GM23338 (cell line): ENCODE results near the gene OAT. TPM values are rescaled to one million over a fixed set of nuclear protein-coding genes. Genes with fewer than 3 reads are reported as not detected.
A peak's percentile ranks its signal among the peaks of the same experiment; 100 is the strongest.

Experiments
- ATAC-seq: fragments of 200-7000 bp; cut with Tn5 transposase; 3 replicates; pipeline ENCODE4 v1.9.1; 2020
- DNase-seq: peaks from one replicate; pipeline ENCODE4 v3.0.0-alpha.2; 2015; ENCODE audit warnings: low spot score
- H2AFZ ChIP-seq: fragments of 200-600 bp; sonication (generic); 2 replicates; pipeline ENCODE4 v1.8.0; 2016; ENCODE audit warnings: antibody characterized with exemption, mild to moderate bottlenecking, moderate library complexity
- H3F3A ChIP-seq: fragments of 200-600 bp; sonication (generic); replicated peaks from 2 replicates; pipeline ENCODE4 v1.8.0; 2017; ENCODE audit warnings: antibody characterized with exemption, mixed run types, low read depth
- H3K27ac ChIP-seq: fragments of 200-600 bp; sonication (generic); 2 replicates; pipeline ENCODE4 v1.6.1; 2016; ENCODE audit warnings: low read depth
- H3K27me3 ChIP-seq: fragments of 200-600 bp; sonication (generic); 2 replicates; pipeline ENCODE4 v1.8.0; 2016; ENCODE audit warnings: mild to moderate bottlenecking, mixed run types, moderate library complexity; ENCODE audit not compliant: insufficient read depth
- H3K36me3 ChIP-seq: fragments of 200-600 bp; sonication (generic); 2 replicates; pipeline ENCODE4 v1.8.0; 2016; ENCODE audit warnings: mild to moderate bottlenecking; ENCODE audit not compliant: insufficient read depth
- H3K4me1 ChIP-seq: fragments of 200-600 bp; sonication (generic); 2 replicates; pipeline ENCODE4 v1.8.0; 2016; ENCODE audit warnings: mild to moderate bottlenecking, moderate library complexity; ENCODE audit not compliant: insufficient read depth
- H3K4me2 ChIP-seq: fragments of 200-600 bp; sonication (generic); 2 replicates; pipeline ENCODE4 v1.7.1; 2017; ENCODE audit warnings: mixed run types
- H3K4me3 ChIP-seq: fragments of 200-600 bp; sonication (generic); 2 replicates; pipeline ENCODE4 v1.6.1; 2016; ENCODE audit warnings: mixed run types
- H3K79me2 ChIP-seq: fragments of 200-600 bp; sonication (generic); replicated peaks from 2 replicates; pipeline ENCODE4 v1.8.0; 2017; ENCODE audit warnings: mild to moderate bottlenecking; ENCODE audit not compliant: insufficient read depth
- H3K9me2 ChIP-seq: fragments of 200-600 bp; sonication (generic); 2 replicates; pipeline ENCODE4 v1.8.0; 2017; ENCODE audit not compliant: insufficient read depth
- H4K20me1 ChIP-seq: fragments of 200-600 bp; sonication (generic); replicated peaks from 2 replicates; pipeline ENCODE4 v1.8.0; 2017; ENCODE audit warnings: mild to moderate bottlenecking; ENCODE audit not compliant: insufficient read depth
- H3K27ac Mint-ChIP-seq: 2 replicates; pipeline ENCODE4 v1.8.0; 2020; ENCODE audit warnings: inconsistent platforms, mild to moderate bottlenecking, moderate library complexity, mixed read lengths
- H3K27me3 Mint-ChIP-seq: 3 replicates; pipeline ENCODE4 v1.8.0; 2022; ENCODE audit warnings: low read depth, mild to moderate bottlenecking, moderate library complexity, mixed read lengths, inconsistent platforms; ENCODE audit not compliant: insufficient read depth, poor library complexity
- H3K36me3 Mint-ChIP-seq: 3 replicates; pipeline ENCODE4 v1.8.0; 2021; ENCODE audit warnings: low read depth, mild to moderate bottlenecking, inconsistent platforms, moderate library complexity, mixed read lengths
- H3K4me1 Mint-ChIP-seq: 3 replicates; pipeline ENCODE4 v1.8.0; 2020; ENCODE audit warnings: mild to moderate bottlenecking, inconsistent platforms, mixed read lengths
- H3K4me3 Mint-ChIP-seq: 3 replicates; pipeline ENCODE4 v1.8.0; 2021; ENCODE audit warnings: moderate library complexity, mild to moderate bottlenecking, inconsistent platforms, mixed read lengths
- H3K9me3 Mint-ChIP-seq: 3 replicates; pipeline ENCODE4 v1.8.0; 2020; ENCODE audit warnings: moderate library complexity, mild to moderate bottlenecking, inconsistent platforms, mixed read lengths
- CREB1 ChIP-seq: fragments of 250-450 bp; sonication (Bioruptor Pico); IDR thresholded peaks from 2 replicates; pipeline ENCODE4 v1.5.0; 2020; ENCODE audit warnings: low read depth, mild to moderate bottlenecking, moderate library complexity
- CTCF ChIP-seq, 2 experiments: fragments of 200-600 bp in 1 of 2; sonication (generic) in 1 of 2; conservative IDR thresholded peaks; 2 replicates each; pipeline versions ENCODE4 v1.5.1 to v1.6.1; 2016 to 2017; ENCODE audit warnings: antibody characterized with exemption in 2 of 2, low read depth in 2 of 2, mild to moderate bottlenecking in 2 of 2, moderate library complexity in 1 of 2
- EZH2 ChIP-seq: fragments of 200-600 bp; sonication (generic); IDR thresholded peaks from one replicate; pipeline ENCODE4 v1.8.0; 2017; ENCODE audit warnings: antibody characterized with exemption, mild to moderate bottlenecking, low read depth; ENCODE audit not compliant: unreplicated experiment
- JUNB ChIP-seq: IDR thresholded peaks from one replicate; pipeline ENCODE4 v1.6.1; 2016; ENCODE audit warnings: antibody characterized with exemption; ENCODE audit not compliant: unreplicated experiment
- NANOG ChIP-seq: IDR thresholded peaks from 2 replicates; pipeline ENCODE4 v1.6.1; 2016; ENCODE audit warnings: antibody characterized with exemption, borderline replicate concordance
- POLR2AphosphoS5 ChIP-seq: IDR thresholded peaks from 2 replicates; pipeline ENCODE4 v1.6.1; 2016; ENCODE audit warnings: antibody characterized with exemption, low read depth
- REST ChIP-seq: IDR thresholded peaks from one replicate; pipeline ENCODE4 v1.6.1; 2018; ENCODE audit warnings: antibody characterized with exemption; ENCODE audit not compliant: unreplicated experiment
- STAT1 ChIP-seq: IDR thresholded peaks from one replicate; pipeline ENCODE4 v1.6.1; 2016; ENCODE audit warnings: antibody characterized with exemption; ENCODE audit not compliant: unreplicated experiment
- ZNF114 ChIP-seq: fragments of 250-450 bp; sonication (Bioruptor Pico); IDR thresholded peaks from 2 replicates; pipeline ENCODE4 v1.5.0; 2020; ENCODE audit warnings: mild to moderate bottlenecking, moderate library complexity
- ZNF331 ChIP-seq: fragments of 250-450 bp; sonication (Bioruptor Pico); IDR thresholded peaks from 2 replicates; pipeline ENCODE4 v1.5.0; 2020; ENCODE audit warnings: low read depth, mild to moderate bottlenecking, moderate library complexity
- ZNF462 ChIP-seq: fragments of 250-450 bp; sonication (Bioruptor Pico); IDR thresholded peaks from 2 replicates; pipeline ENCODE4 v1.5.0; 2020; ENCODE audit warnings: mild to moderate bottlenecking, moderate library complexity
- polyA plus RNA-seq: library from polyadenylated mRNA; unstranded; fragments of >200 nt; fragmentation: Nextera tagmentation; extraction: Ambion mirVana; gene quantifications from 2 replicates; pipeline ENCODE4 v1.2.1, GENCODE V29; 2016
- total RNA-seq: library from RNA; depleted of rRNA; stranded (reverse); fragments of >200 nt; shearing (Covaris generic); gene quantifications from 2 replicates; pipeline ENCODE4 v1.2.3, GENCODE V29; 2014

OAT gene
- total and polyA plus RNA-seq, 2 experiments from 2014 or later = 131 to 139 TPM

- no peaks in the 10 kb centered on the region for H3K9me3 Mint-ChIP-seq
- no peak for TF ChIP-seq JUNB
- TF ChIP-seq CTCF (conservative IDR thresholded peaks at IDR 0.05; ENCODE audit: low read depth in 2 of 2) = peak in 1 of 2 experiments; percentile 32; a peak in 1 of 4 replicates
- no peak for TF ChIP-seq REST
- Histone ChIP-seq H3K36me3 (no peaks in the 10 kb centered on the region), H3K9me2 (no peaks in the 10 kb centered on the region), H3K4me1 (no peaks in the 10 kb centered on the region), H2AFZ (no peak overlapping the region), H3F3A (no peaks in the 10 kb centered on the region), H3K27ac (no peak overlapping the region), H3K4me2 (no peak overlapping the region), H4K20me1 (no peaks in the 10 kb centered on the region), H3K79me2 (no peaks in the 10 kb centered on the region), H3K4me3 (no peak overlapping the region), H3K27me3 (peaks cover 6% of the 10 kb centered on the region; the same call in 1 of the 2 replicates)
- H3K36me3 Mint-ChIP-seq = no peaks in the 10 kb centered on the region
- H3K27me3 Mint-ChIP-seq = peaks cover 9% of the 10 kb centered on the region
- ATAC-seq (no peak), DNase-seq (no peak)
- no peak overlapping the region; the same call in 1 of the 2 replicates for H3K27ac Mint-ChIP-seq
- H3K4me3 Mint-ChIP-seq = no peak overlapping the region
- H3K4me1 Mint-ChIP-seq = peaks cover 4% of the 10 kb centered on the region; the same call in 1 of the 3 replicates
These were observed 34.6 kb downstream of the OAT start for GRCh38 chr10:124384172-124384571.

GRCh38 chr10:124383496-124383895, 35.2 kb downstream of the OAT start:
- Histone ChIP-seq H3F3A (no peaks in the 10 kb centered on the region), H3K27me3 (peaks cover 4% of the 10 kb centered on the region; the same call in 1 of the 2 replicates), H3K79me2 (no peaks in the 10 kb centered on the region), H4K20me1 (no peaks in the 10 kb centered on the region), H3K4me1 (no peaks in the 10 kb centered on the region), H3K36me3 (no peaks in the 10 kb centered on the region), H3K4me3 (no peak overlapping the region), H3K4me2 (no peak overlapping the region), H3K9me2 (no peaks in the 10 kb centered on the region), H2AFZ (no peak overlapping the region), H3K27ac (no peak overlapping the region)
- no peak overlapping the region for H3K27ac Mint-ChIP-seq
- peaks cover 13% of the 10 kb centered on the region for H3K27me3 Mint-ChIP-seq
- no peak for DNase-seq
- no peak overlapping the region for H3K4me3 Mint-ChIP-seq
- H3K9me3 Mint-ChIP-seq = no peaks in the 10 kb centered on the region
- H3K4me1 Mint-ChIP-seq = peaks cover 7% of the 10 kb centered on the region; the same call in 2 of the 3 replicates
- no peaks in the 10 kb centered on the region for H3K36me3 Mint-ChIP-seq
- ATAC-seq = no peak
- no peak for TF ChIP-seq ZNF331
- TF ChIP-seq ZNF114 (CRISPR knock-in tag) = no peak
- TF ChIP-seq ZNF462 (CRISPR knock-in tag) = no peak
- TF ChIP-seq NANOG = no peak
- TF ChIP-seq POLR2AphosphoS5 = no peak
- TF ChIP-seq JUNB = no peak
- TF ChIP-seq CREB1 (CRISPR knock-in tag) = no peak
- no peak for TF ChIP-seq STAT1
- no peak for TF ChIP-seq EZH2
